ENCODE measurements around the gene BCR. TPM values are rescaled to one million over a fixed set of nuclear protein-coding genes. Genes with fewer than 3 reads are reported as not detected.

Gene BCR
- total RNA-seq, 4 donors from 2014 or later: 19.2 to 63.5 (median 24.8) TPM

GRCh38 chr22:23230348-23231068 is 50.2 kb downstream of the BCR start:
- TF ChIP-seq CTCF (IDR thresholded peaks at IDR 0.05; ENCODE audit: low read depth): no peak

- TF ChIP-seq CTCF (IDR thresholded peaks at IDR 0.05; ENCODE audit: low read depth): no peak
Measured at GRCh38 chr22:23231471-23232093, 51.3 kb downstream of the BCR start.

GRCh38 chr22:23232094-23232905 is 52.0 kb downstream of the BCR start:
- no peak for TF ChIP-seq CTCF (IDR thresholded peaks at IDR 0.05; ENCODE audit: low read depth)

GRCh38 chr22:23233084-23233531 is 52.8 kb downstream of the BCR start:
- no peak for TF ChIP-seq CTCF (IDR thresholded peaks at IDR 0.05; ENCODE audit: low read depth)

- no peak for TF ChIP-seq CTCF (IDR thresholded peaks at IDR 0.05; ENCODE audit: low read depth)
Measured at GRCh38 chr22:23233752-23234408, 53.6 kb downstream of the BCR start.

GRCh38 chr22:23234409-23235161 is 54.3 kb downstream of the BCR start:
- TF ChIP-seq CTCF (IDR thresholded peaks at IDR 0.05; ENCODE audit: low read depth): no peak

Measured in subcutaneous adipose tissue (tissue), 4 donors.